ENCODE data around the gene MYOCOS. TPM values are rescaled to one million over a fixed set of nuclear protein-coding genes. Genes with fewer than 3 reads are reported as not detected.
"Not testable (repeated sequence)": the region's sequence is repeated elsewhere in the genome, so short reads cannot be mapped to it uniquely, and the experiment has no call there.

The MYOCOS gene, protein sequence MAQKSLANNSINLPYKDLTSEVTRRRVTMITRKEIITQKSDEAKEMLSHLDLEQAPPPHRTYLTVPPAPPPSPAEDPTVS
- not detected in 2 replicates for total RNA-seq

DNA sequence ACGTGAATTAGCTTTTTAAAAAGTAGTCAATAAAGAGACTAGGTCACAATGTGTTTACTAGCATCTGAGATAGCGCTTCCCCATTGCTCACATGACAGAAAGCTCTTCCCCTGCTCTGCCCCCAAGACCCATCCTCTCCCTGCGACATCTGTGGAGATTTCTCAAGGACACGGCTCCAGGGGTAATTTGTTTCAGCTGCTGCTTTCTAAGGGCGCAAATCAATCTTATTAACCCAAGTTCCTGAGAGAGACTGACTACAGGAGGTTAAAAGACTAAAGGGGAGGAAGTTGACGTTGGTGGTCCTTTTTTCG, at the start of gene MYOCOS:
Gene MYOCOS (plus strand): TSS at position 92 of the 311 bp plus-strand sequence. CDS start 1,641 bp downstream, outside the sequence.
- DNase-seq (ENCODE audit: low read depth in 2 of 2): no peak

DNA sequence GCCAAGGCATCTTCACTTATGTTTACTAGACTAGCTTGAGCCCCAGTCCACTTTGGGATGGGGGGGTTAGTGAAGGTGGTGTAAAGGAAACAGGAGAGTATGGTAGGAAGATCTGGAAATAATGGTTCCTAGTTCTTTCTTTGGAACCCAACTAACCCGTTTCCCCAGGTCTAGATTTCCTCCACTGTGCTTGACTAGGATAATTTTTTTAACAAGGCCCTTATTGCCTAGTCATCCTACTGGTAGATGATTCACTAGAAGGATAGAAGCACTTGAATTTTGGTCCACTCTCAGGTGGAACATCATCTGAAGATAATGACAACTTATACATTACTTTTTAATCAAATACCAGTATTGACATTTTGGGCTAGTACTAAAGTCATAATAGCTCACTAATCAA, 45.9 kb upstream of the MYOCOS start:
- no peak for DNase-seq (ENCODE audit: low read depth in 2 of 2)

DNA sequence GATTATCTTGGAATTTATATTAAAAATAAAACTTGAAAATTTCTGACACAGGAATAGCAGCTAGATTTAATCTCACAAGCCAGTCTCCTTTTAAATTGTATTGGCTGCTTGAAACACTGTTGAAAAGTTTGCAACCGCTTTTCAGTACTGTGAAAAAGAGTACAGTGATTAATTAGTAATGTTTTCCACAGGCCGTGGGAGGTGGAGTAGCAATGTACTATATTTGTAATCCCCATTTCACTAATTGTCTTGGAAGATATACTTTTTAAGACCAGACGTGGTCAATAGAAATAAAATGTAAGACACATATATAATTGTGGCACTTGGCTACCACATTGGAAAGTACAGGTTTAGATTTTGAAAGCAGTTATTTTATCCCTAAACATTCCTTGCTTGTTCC, 40.8 kb upstream of the MYOCOS start:
- DNase-seq (ENCODE audit: low read depth in 2 of 2): no peak

DNA sequence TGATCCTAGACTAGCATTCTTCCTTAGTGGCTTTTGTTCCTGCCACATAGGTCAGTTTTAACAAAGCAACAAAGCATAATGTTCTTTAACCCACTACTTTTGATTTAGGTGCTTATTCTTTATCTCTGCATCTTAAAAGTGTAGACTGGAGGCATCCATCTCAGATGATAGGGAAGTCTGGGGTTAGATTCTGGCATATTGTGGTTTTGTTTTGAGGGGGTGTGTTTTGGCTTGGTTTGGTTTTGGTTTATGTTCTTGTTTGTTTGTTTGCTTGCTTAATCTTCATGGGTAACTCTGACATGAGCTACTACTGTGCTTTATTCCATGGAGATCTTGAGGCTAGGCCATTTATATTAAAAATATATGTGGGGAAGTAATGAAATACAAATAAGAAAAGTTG, 40.3 kb upstream of the MYOCOS start:
- no peak for DNase-seq (ENCODE audit: low read depth in 2 of 2)

DNA sequence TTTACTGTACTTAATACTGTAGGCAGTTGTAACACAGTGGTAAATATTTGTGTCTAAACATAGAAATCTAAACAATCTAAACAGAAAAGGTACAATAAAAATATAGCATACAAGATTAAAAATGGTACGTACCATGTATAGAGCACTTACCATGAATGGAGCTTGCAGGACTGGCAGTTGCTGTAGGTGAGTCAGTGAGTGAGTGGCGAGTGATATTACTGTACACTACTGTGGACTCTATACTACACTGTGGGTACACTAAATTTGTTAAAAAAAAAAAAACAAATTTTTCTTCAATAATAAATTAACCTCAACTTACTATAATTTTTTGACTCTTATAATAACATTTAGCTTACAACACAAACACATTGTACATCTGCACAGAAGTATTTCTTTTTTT, 39.5 kb upstream of the MYOCOS start:
- no peak for DNase-seq (ENCODE audit: low read depth in 2 of 2)

DNA sequence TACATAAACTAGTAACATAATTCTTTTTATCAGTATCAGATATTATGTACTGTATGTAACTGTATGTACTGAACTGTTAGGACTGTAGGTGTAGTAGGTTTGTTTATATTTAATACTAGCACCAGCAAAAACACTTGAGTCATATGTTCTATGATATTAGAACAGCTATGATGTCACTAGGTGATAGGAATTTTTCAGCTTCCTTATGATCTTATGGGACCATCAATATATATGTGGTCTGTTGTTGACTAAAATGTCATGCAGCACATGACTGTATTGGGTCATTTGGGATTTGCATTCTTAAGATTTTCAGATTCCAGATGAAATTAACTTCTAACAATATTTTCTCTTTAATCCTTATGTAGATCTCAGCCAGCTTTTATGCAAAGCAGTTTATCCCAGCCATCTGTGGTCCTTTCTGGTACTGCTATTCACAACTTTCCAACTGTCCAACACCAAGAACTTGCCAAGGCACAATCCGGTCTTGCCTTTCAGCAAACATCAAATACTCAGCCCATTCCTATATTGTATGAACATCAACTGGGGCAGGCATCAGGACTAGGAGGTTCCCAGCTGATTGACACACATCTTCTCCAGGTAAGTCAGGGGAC, 38.3 kb upstream of the MYOCOS start:
- DNase-seq (ENCODE audit: low read depth in 2 of 2): no peak

DNA sequence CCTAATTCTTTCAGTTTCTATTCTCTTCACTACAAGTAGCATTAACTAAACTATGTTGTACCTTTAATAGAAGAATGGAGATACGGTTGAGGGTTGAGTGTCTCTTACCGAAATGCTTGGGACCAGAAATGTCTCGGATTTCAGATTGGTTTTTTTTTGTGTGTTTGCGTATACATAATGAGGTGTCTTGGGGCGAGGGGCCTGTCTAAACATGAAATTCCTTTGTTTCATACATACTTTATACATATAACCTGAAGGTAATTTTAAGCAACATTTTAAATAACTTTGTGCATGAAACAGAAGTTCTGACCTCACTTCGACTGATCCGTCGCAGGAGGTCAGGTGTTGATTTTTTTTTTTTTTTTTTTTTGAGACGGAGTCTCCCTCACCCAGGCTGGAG, 36.3 kb upstream of the MYOCOS start:
- DNase-seq (ENCODE audit: low read depth in 2 of 2): no peak

DNA sequence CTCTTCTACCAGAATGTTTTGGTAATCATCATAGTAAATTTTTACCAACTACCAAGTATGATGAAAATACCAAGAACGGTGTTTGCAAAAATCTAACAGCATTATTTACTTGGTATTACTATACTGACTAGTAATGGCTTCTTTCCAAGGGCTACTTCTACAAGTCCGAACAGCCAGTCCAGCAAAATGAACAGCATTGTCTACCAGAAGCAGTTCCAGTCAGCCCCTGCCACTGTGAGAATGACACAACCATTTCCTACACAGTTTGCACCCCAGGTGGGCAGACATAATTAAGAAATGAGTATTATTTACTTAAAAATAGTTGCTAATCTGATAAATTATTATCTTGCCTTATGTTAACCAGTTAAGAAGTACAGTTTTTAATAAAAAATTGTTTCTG, 33.8 kb upstream of the MYOCOS start:
- no peak for DNase-seq (ENCODE audit: low read depth in 2 of 2)

DNA sequence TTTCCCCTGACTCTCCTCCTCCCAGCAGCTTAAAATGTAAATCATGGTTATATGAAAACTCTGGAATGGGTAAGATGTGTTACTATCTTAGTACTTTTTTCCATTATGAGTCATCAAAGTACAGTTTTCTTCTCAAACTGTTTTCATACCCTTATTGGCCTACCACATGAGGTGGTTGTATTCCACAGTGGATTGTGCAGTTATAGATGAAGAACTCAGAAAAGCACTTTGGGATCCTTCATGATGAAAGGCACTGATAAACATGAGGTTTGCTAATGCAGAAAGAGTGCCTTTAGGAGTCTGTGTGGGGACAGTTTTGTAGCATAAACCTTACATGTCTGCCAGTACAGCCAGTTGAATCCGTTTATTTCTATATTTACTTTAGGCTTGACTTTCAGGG, 32.0 kb upstream of the MYOCOS start:
- no peak for DNase-seq (ENCODE audit: low read depth in 2 of 2)

DNA sequence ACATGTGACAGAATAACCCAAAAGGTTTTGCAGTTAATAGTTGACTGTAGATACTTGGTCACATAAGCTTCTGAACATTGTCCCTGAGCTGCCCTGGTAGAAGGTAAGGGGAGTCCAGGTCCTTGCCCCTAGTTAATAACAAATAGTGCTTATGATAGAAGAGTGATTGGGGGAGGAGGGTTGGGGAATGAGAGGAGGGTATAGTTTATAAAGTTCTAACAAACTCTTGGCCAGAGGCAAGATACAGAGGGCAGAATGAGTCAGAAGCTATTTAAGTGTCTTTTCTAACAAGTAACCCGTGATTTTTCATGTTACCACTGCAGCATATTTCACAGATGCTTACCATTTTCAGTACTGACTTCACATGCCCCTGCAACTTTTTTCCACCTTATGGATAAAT, 26.7 kb upstream of the MYOCOS start:
- DNase-seq (ENCODE audit: low read depth in 2 of 2): no peak

DNA sequence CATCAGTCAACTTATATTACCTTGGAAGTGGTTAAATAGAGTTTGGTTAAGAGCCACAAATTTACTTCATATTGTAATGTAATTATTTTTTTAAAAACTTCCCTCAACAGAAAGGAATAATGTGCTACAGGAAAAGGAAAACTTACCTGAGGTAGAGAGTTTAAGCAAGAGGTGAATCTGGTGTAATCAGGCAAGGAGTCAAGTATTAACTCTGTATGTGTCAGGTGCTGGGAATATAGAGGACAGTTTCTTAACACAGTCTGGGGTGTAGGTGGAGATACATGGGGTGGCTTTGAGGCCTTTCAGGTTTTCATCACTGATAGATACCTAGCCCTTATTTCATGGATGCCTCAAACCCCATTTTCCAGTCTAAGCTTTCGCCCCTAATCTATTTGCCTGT, 25.9 kb upstream of the MYOCOS start:
- no peak for DNase-seq (ENCODE audit: low read depth in 2 of 2)

DNA sequence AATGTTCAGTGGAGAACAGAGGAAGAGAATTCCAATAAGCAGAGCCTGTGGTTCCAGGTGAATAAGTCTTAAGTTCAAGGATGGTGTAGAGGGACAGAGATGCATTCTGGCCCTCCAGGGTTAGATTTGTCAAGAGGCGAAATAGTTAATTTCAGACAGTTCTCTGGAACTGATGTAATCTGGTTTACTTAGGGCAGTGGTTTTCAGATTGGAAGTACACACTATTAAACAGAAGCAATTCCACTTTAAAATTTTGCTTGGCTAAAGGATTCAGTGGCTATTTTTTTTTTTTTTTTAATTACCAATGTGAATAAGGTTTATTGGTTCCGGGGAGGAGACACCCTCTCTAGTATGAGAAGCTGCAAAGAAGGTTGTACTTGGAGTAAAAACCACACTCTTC, 25.3 kb upstream of the MYOCOS start:
- DNase-seq (ENCODE audit: low read depth in 2 of 2): no peak

DNA sequence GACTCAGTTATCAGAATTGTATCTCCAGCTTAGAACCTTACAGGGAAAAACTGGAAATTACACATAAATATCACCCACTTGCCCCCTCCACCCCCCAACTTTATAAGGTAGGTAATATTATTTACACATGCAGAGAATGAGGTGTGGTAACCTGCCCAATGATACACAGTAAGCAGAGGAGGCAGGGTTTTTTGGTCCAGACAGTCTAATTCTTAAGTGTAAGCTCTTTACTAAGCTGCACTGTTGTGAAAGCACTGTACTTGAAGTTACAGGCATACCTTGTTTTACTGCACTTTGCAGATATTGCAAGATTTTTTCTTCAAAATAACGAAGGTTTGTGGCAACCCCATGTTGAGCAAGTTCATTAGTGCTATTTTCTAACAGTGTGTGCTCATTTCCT, 24.8 kb upstream of the MYOCOS start:
- DNase-seq (ENCODE audit: low read depth in 2 of 2): no peak

DNA sequence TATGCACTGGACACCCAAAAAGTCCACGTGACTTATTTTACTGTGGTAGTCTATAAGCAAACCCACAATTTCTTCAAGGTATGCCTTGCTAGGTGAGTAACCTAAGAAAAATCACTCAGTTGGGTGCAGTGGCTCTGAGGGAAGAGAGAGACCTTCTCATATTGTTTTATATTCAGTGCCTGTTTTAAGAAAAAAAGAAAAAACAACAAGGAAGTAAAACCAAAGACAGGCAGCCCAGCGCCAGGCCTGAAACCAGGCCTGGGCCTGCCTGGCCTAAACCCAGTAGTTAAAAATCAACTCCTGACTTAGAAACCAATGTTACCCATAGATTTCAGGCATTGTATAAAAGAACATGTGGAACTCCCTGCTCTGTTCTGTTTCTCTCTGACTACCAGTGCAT, 21.7 kb upstream of the MYOCOS start:
- not testable (repeated sequence) for DNase-seq (ENCODE audit: low read depth in 2 of 2)

DNA sequence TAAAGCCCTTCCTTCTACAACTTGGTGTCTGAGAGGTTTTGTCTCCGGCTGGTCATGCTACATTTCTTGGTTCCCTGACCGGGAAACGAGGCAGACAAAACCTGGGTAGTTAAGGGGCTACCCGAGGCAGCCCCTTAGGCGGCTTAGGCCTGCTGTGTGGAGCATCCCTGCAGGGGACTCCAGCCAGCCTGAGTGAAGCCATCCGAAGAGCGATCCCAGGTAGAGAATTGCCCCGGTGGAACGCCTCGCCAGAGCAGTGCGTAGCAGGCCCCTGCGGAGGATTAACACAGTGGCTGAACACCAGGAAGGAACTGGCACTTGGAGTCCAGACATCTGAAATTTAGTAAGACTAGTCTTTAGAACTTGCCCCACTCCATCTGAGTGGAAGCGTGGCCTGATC, 21.2 kb upstream of the MYOCOS start:
- DNase-seq (ENCODE audit: low read depth in 2 of 2): no peak

DNA sequence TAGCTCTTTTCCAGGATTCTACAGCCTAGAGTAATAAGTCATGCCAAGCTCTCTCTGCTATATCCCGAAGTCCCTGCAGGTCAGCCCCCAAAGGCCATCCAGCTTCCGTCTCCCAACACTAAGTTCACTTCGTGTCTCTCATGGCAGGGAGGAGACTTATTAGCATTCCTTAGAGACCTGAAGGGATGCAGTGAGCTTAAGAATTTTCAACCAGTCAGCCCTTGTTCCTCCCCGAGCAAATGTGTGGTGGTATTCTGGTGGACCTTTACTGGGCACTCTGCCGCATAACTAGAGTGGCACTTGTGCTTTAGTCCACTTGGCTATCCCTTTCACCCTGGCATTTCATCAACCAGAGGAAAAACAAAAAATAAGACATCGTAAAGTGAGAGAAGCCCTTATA, 19.0 kb upstream of the MYOCOS start:
- DNase-seq (ENCODE audit: low read depth in 2 of 2): not testable (repeated sequence)

DNA sequence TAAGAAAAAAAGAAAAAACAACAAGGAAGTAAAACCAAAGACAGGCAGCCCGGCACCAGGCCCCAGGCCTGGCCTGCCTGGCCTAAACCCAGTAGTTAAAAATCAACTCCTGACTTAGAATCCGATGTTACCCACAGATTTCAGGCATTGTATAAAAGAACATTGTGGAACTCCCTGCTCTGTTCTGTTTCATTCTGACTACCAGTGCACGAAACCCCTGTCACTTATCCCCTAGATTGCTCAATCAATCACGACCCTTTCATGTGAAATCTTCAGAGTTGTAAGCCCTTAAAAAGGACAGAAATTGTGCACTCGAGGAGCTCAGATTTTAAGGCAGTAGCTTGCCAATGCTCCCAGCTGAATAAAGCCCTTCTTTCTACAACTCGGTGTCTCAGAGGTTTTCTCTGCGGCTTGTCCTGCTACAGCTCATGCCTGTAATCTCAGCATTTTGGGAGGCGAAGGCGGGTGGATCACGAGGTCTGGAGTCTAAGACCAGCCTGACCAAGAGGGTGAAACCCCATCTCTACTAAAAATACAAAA, 15.6 kb upstream of the MYOCOS start:
- no peak for DNase-seq (ENCODE audit: low read depth in 2 of 2)

DNA sequence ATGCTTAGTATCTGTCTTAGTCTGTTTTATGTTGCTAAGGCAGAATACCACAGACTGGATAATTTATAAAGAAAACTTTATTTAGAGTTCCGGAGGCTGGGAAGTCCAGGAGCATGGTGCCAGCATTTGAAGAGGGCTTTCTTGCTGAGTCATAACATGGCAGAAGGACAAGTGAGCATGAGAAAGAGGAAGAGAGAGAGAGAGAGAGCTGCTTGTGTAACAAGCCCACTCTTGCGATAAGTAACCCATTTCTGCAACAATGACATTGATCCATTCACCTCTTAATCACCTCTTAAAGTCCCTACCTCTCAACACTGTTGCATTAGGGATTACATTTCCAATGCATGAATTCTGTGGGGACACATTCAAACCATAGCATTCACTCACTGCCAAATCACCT, 11.7 kb upstream of the MYOCOS start:
- DNase-seq (ENCODE audit: low read depth in 2 of 2): peak in 1 of 2 donors; percentile 6

DNA sequence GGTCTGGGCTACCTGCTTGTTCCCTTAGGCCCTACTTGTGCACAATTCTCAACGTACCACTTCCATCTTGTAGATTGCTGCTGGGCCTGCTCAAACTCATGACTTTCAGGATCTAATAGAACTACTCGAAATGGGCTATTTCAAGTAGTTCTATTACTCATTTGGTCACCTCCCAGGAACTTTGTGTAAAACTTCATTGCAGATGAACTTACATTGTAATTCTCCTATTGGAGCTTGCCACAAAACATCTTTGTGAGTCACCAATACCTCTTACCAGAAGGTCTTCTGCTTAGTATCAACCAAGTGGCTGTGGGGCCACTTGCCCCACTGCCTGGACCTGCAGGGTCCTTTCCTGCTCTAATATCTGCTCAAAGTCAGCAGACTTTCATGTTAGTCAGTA, 10.7 kb upstream of the MYOCOS start:
- DNase-seq (ENCODE audit: low read depth in 2 of 2): no peak

DNA sequence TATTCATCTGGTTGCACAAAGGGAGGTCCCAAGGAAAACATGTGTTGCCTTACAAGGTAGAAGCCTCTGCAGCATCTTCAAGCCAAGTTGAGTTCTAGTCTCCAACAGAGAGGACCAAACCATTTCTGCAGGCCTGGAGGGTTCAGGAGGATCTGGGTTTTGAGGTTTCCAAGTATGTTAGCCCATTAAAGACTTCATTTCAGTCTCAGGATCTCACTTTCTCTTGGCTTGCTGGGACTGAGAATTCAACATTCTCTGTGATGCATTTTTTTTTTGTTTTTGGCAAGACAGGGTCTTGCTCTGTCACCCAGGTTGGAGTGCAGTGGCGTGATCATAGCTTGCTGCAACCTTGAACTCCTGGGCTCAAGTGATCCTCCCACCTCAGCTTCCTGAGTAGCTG, 8.8 kb upstream of the MYOCOS start:
- no peak for DNase-seq (ENCODE audit: low read depth in 2 of 2)

DNA sequence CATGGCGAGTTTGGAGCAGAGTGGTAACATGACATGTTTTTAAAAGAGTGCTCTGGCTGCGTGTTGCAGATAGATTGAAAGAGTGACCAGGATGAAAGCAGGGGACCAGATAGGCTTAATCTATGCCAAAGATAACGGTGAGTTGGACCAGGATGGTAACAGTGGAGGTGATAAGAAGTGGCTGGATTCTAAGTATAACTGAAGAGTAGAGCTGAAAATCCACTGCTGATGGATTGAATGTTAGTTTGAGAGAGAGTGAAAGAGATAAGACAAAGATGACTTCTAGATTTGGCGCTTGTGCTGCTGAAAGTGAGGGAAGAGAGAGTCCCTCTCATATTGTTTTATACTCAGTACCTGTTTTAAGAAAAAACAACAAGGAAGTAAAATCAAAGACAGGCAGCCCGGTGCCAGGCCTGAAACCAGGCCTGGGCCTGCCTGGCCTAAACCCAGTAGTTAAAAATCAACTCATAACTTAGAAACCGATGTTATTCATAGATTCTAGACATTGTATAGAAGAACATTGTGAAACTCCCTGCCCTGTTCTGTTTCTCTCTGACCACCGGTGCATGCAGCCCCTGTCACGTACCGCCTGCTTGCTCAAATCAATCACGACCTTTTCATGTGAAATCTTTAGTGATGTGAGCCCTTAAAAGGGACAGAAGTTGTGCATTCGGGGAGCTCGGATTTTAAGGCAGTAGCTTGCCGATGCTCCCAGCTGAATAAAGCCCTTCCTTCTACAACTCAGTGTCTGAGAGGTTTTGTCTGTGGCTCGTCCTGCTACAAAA, 6.7 kb upstream of the MYOCOS start:
- not testable (repeated sequence) for DNase-seq (ENCODE audit: low read depth in 2 of 2)

DNA sequence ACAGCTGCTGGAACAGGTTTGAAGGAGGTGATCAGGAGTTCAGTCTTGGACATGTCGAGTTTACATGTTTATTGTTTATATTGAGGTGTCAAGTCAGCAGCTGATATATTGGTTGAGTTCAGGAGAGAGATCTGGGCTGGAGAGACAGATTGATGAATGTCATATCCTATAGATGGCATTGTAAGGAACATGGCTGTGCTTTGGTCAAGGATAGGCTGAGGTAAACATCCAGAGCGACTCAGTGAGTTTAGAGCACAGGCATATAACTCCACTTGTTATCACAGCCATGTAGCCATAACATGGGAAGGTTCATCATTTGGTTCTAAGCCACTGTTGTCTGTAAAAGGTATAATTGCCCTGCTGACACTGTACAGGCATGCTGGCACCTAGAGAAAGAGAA, 5.5 kb upstream of the MYOCOS start:
- DNase-seq (ENCODE audit: low read depth in 2 of 2): no peak

DNA sequence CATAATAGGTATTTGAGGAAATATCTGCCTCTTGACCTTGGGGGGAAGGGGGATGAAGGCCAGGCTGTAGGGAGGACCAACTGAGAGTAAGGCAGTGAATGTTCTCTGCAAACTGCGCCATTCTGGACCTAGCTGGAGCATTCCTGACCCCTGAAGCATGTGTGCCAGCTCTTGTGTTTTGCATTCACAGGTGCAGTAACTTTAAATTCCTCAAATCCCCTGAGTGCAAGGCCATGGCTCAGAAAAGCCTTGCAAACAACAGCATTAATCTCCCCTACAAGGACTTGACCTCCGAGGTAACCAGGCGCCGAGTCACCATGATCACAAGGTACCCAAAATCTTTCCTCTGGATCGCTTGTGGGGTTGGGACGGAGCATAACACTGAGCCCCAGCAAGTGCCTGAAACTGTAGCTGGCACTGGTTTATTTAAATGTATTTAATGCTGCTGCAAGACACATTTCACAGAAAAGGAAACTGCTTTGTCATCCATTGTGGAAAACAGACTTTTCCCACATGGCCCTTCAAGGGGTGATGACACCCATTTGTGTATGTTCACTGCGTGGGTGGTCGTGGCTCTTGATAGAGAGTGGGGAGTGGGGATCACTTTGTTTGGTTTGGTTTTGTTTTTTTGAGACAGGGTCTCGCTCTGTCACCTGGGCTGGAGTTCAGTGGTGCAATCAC, 1.7 kb downstream of the MYOCOS start:
- no peak for DNase-seq (ENCODE audit: low read depth in 2 of 2)
